GM21619 (cell line): ENCODE measurements around the gene AMD1.
"Not testable (repeated sequence)": the region's sequence is repeated elsewhere in the genome, so short reads cannot be mapped to it uniquely, and the experiment has no call there.

ENCODE experiments used
- ATAC-seq: cut with Tn5 transposase; IDR thresholded peaks from one replicate; pipeline ENCODE4 v1.9.1; 2021; ENCODE audit not compliant: unreplicated experiment

Gene AMD1

DNA sequence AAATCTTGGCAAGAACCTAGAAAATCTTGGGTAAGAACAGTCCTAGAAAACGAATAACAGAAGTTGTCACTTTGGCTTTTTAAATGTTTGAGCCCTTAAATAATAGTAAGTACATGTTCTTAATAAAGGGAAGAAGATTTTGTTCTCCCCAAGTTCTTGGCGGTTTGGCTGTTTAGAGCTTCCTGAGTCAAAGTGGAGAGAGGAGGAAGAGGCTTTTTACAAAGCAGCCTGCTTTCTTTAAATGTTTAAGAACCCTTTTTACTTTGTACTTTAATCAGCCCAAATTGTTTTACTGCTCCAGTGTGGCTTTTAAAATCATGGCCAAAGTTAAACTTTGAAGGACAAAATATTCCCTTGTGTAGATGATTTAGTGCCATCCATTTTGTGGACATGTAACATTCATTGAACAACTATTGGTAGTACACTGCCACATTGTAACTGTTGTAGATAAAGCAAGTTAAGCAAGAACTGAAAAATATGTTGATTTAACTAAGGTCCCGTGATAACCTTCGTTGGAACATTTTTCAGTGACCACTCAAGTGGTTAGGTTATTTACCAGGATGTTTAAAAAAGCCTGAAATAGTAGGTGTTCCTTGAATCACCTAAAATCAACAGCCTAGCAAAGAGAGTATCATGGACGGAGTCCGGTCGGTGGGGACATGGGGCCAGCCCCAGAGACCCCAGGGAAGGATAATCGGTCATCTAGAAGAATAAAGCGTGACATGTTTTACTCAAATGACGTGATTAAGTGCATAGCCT lies 2.4 kb downstream of the AMD1 start:
- no peak for ATAC-seq

DNA sequence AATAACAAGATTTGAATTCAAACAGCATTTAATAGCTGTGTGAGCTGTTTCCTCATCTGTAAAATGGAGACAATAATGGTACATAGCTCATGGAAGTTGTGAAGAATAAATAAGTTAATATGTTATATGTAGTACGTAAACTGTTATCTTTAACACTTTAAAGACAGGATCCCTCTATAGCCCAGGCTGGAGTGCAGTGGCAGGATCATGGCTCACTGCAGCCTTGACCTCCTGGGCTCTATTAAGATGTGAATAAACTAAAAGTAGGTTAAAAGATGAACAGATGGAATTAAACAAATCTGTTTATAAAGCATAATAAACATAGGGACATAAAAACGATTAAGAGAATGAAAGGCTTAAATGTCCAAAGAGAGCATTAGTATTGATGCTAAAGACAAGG lies 3.0 kb downstream of the AMD1 start:
- no peak for ATAC-seq

DNA sequence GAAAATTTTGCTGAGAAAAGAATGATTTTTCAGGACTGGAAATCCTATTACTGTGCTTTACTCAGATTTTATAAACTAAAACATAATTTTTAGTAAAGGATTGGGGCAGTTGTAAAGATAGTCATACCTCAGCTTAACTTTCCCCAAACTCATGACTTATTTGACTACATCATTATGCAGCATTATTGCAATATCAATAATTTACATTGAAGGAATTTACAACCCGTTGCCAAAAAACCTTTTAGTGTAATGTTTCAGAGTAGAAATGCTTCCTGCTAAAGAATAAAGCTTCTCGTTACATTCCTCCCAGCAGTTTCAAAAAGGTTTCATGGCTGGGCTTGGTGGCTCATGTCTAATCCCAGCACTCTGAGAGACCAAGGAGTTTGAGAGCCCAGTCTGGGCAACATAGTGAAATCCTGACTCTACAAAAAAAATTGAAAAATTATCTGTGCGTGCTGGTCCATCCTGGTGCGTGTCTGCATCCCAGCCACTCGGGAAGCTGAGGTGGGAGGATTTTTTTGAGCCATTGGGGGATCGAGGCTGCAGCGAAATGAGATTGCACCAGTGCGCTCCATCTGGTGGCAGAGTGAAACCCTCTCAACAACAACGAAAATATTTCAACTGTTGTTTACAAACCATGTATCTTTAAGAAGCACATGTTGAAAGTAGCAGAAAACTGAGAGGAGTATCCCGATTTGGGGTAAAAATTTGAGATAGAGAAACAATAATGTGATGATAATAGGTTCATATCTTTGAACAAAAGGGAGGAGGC lies 4.4 kb downstream of the AMD1 start:
- no peak for ATAC-seq

DNA sequence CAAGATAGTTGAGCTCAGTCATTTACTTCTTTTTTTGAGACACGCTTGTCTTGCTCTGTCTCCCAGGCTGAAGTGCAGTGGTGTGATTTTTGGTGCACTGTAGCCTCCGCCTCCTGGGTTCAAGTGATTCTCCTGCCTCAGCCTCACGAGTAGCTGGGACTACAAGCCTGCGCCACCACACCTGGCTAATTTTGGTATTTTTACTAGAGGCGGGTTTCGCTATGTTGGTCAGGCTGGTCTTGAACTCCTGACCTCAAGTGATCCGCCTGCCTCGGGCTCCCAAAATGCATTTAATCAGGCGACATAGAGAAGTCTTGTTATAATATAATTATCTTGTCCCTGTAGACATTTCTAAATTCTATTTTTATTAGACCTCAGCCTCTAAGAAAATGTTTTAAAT lies 6.1 kb downstream of the AMD1 start:
- ATAC-seq: no peak

DNA sequence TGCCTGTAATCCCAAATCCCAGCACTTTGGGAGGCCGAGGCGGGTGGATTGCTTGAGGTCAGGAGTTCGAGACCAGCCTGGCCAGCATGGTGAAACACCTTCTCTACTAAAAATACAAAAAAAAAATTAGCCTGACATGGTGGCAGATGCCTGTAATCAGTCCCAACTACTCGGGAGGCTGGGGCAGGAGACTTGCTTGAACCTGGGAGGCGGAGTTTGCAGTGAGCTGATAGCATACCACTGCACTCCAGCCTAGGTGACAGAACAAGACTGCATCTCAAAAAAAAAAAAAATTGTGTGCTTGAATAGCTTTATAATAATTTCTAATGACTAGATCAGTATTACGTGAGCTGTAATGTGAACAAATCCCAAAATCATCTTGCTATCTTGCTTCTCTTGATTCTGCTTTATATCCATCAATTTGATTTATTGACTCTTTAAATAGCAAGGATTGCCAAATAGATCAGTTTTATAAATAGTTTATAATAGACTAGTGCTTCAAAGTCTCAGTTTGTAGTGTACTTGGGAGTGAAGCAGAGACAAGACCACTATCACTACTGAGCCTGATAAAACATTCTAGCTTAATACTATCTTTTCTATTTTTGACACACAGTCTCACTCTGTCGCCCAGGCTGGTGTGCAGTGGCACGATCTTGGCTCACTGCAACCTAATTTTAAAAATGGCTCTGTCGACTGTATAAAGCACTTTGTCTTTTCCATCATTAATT lies 7.1 kb downstream of the AMD1 start:
- ATAC-seq: no peak

DNA sequence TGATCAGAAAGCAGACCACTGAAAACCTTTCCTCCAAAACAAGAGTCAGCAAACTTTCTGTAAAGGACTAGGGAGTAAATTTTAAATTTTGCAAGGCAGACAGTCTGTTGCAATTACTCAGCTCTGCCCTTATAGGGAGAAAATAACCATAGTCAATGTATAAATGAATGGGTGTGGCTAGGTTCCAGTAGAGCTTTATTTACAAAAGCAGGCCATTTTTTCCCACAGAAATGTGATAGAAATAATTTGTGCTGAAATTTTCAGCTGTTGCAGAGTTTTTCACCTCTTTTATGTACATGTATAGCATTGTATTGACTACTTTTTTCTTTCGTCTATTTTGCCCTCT lies 7.7 kb downstream of the AMD1 start:
- ATAC-seq: no peak

DNA sequence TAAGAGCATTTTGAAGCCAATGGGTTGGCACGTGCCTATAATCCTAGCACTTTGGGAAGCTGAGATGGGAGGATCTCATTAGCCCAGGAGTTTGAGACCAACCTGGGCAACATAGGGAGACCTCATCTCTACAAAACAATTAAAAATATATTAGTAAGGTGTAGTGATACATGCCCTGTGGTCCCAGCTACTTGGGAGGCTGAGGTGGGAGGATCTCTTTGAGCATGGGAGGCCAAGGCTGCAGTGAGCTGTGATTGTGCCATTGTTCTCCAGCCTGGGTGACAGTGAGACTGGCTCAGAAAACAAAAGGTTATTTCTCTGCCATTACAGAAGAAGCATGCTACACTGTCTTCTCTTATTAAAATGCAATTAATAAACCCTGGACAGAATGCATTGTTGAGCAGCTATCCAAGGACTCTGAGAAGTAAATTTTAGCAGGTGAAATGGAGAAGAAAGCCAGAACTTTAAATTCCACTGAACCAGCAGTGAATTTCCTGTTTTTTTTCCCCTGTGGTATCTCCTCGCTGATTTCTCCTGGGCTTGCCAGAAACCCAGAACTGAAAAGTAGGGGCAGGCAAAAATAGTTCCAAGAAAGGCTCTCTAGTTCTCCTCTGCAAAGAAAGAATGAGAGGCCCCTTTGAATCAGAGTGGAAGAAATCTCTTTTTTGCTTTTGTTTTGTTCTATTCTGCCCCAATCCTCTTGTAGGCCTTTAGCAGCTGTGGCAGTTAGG lies 8.4 kb downstream of the AMD1 start:
- ATAC-seq: no peak

DNA sequence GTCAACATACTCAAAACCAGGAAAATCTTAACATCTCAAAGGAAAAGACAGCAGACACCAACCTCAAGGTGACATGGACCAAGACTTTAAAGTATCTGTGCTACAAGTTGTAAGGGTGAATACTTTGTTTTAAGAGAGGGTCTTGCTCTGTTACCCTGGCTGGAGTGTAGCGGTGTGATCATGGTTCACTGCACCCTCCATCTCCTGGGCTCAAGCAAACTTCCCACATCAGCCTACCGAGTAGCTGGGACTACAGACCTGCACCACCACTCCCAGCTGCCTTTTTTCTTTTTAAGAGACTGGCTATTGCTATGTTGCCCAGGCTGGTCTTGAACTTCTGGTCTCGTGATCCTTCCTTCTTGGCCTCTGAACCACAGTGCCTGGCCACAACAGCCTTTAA lies 9.7 kb downstream of the AMD1 start:
- ATAC-seq: no peak

DNA sequence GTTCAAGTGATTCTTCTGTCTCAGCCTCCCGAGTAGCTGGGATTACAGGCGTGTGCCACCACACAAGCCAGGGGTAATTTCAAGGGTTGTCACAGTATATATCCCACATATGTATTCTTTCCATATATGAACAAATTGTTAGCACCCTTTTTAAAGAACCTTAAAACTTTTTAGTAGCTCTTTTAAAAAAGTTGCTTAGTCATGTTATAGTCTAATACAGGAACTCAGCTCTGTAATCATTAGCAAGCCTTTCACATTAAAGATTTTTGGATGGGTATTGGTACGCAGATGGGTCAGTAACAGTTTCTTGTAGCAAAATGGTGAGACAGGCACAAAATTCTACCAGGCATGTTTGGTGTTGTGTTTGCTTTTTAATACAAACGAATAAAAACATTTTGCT lies 10.9 kb downstream of the AMD1 start:
- no peak for ATAC-seq

DNA sequence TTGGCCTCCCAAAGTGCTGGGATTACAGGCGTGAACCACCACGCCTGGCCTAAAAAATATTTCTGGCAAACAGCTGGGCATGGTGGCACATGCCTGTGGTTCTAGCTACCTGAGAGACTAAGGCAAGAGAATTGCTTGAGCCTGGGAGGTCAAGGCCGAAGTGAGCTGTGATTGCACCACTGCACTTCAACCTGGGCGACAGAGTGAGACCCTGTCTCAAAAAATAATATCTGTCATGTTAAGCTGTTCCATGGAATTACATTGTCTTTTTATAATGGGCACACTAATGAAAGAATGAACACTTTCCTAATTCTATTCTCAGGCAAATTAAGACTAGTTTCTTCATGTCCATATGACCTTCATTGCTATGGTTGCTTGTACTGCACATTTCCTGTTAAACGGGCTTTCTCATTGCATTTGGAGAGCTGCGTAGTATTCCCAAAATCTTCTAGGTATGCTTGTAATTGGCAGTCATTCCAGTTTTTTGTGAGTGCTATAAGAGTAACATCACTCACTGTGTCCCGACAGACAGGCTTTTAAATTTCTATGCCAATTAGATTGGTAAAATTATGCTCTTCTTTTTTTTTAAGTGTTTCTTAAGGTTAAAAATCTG lies 12.1 kb downstream of the AMD1 start:
- ATAC-seq: no peak

DNA sequence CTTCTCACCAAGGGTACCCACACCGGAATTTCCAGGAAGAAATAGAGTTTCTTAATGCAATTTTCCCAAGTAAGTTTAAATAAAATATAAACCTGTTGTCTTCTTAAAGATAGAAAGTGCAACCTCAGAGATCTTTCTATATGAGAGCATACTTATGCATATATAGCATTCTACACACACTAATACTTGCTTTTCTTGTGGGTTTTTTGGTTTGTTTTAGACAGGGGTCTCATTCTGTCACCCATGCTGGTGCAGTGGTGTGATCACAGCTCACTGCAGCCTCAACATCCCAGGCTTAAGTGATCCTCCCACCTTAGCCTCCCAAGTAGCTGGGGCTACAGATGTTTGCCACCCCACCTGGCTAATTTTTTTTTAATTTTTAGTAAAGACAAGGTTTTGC lies 15.7 kb downstream of the AMD1 start:
- ATAC-seq: no peak

DNA sequence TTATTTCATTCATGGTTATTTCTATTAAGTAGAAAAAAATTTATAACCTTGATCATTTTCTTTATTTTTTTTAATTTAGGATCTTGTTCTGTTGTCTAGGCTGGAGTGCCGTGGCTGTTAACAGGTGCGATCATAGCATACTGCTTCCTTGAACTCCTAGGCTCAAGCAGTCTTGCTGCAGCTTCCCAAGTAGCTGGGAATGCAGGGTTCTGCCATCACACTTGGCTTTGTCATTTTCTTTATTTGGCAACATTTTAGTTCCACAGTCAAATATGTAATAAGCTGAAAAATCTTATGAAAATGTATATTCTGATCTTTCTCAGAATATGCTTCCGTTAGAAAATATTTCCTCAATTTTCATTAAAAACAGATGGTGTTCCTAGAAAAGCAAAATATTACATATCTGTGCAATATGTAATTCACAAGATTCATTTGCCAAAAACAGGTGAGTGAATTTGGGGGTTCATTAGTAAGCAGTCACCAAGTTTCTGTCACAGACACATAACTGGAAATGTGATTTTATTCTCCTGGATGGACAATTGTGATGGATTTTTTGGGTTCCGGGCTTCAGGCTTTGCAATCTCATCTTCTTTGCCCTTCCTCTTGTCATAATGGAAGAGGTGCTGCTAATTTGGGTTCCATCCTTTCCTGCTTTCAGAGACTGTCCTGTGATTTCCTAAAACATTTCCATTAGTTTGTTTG lies 21.5 kb downstream of the AMD1 start:
- no peak for ATAC-seq

DNA sequence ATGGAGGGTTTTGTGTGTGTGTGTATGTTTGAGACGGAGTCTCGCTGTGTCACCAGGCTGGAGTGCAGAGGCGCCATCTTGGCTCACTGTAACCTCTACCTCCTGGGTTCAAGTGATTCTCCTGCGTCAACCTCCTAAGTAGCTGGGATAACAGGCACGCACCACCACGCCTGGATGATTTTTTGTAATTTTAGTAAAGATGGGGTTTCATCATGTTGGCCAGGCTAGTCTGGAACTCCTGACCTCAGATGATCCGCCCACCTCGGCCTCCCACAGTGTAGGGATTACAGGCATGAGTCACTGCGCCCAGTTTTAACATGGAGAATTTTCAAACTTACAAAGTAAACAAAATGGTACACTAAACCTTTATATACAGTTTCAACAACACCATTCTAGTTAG lies 22.8 kb downstream of the AMD1 start:
- no peak for ATAC-seq

DNA sequence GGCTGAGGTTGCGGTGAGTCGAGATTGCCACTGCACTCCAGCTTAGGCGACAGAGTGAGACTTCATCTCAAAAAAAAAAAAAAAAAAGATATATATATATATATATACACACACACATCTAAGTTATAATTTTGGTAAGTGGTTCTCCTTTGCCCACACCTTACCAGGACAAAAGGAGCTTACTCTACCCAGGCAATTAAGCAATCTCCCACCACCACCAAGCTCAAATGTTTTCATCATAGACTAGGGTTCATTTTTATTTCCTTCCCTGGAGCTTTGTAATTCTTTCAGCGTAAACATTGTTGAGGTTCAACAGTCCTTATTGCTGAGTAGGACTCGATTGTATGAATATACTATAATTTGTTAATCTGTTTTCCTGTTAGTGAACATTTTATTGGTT lies 23.5 kb downstream of the AMD1 start:
- no peak for ATAC-seq

DNA sequence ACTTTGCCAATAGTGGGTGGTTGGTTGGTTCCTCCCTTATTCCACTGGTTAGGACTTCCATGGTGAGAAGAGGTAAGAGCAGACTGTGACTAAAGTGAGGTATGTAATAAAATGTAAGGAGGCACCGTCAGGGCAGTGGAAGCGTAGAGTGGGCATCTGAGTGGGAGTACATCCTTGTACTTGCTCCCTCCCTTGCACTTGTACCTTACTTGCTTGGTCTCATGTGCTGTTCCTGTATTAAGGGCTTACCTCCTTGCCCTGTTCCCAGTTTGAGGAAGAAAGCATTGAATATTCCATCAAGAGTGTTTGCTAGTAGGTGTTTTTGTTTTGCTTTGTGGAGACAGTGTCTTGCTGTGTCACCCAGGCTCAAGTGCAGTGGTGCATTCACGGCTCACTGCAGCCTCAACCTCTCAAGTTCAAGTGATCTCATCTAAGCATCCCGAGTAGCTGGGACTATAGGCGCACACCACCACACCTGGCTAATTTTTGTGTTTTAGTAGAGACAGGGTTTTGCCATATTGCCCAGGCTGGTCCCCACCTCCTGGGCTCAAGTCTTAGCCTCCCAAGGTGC lies 25.5 kb downstream of the AMD1 start:
- ATAC-seq: no peak

DNA sequence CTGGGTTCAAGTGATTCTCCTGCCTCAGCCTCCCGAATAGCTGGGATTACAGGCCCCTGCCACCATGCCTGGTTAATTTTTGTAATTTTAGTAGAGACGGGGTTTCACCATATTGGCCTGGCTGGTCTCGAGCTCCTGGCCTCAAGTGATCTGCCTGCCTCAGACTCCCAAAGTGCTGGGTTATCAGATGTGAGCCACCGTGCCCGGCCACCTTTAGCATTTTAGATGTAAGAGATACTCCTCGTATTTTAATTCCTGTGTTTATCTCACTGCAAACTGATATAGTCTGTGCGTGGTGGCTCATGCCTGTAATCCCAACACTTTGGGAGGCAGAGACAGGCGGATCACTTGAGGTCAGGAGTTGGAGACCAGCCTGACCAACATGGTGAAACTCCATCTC lies 27.0 kb downstream of the AMD1 start:
- not testable (repeated sequence) for ATAC-seq

DNA sequence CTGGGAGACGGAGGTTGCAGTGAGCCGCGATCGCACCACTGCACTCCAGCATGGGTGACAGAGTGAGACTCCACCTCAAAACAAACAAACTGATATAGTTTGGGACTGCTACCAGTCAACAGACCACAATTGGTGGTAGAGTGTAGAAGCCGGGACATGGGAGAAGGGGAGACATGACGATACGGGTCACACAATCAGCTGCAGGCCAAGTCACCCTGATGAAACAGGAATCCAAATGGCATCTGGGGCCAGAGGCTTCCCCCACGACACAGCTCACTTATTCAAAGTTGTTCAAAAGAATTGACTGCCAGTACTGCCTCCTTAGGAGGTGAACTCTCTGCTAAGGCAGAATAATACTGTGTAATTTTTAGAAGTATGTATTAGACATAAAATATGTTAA lies 27.5 kb downstream of the AMD1 start:
- no peak for ATAC-seq

DNA sequence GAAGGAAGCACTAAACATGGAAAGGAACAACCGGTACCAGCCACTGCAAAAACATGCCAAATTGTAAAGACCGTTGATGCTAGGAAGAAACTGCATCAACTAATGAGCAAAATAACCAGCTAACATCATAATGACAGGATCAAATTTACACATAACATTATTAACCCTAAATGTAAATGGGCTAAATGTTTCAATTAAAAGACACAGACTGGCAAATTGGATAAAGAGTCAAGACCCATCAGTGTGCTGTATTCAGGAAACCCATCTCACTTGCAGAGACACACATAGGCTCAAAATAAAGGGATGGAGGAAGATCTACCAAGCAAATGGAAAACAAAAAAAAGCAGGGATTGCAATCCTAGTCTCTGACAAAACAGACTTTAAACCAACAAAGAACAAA lies 31.7 kb downstream of the AMD1 start:
- not testable (repeated sequence) for ATAC-seq

DNA sequence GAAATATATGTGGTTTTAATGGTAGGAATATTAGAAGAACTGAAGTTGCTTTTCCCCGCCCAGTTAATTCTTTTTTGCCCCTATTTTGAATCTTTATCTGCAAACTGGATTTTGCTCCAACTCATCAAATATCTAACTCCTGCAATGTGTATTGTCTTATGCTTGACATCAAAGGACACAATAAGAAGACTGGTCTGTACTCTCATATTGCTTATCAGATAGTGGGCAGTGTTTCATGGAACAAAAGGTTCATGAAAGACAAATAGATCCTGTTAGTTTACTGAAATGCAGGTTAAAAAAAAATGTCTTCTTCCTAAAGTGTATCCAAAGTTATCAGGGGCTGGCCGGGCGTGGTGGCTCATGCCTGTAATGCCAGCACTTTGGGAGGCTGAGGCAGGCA lies 56.2 kb downstream of the AMD1 start:
- no peak for ATAC-seq

DNA sequence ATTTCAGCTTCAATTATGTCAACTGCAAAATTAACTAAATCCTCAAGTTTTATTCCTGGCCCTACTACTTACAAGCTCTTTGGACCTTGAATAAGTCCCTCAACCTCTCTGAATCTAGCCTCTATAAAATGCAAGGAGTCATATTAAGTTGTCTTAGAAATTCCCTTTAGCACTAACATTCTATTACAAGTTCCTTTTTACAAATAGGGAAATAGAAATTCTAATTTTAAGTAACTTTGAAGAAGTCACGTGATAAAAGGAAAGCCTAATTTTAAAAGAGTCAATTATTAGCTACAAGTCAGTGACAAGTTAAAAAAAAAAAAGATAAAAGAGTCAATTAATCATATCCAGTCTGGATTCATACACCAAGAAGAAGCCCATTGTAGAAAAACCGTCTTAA lies 59.3 kb downstream of the AMD1 start:
- no peak for ATAC-seq
